Caki2 (cell line): ENCODE data around the gene KRTAP10-3. TPM values are rescaled to one million over a fixed set of nuclear protein-coding genes. Genes with fewer than 3 reads are reported as not detected.

ENCODE experiments used
- DNase-seq: peaks from one replicate; pipeline ENCODE4 v3.0.0-alpha.2; 2015; ENCODE audit warnings: low read depth
- in situ Hi-C: cut with HindIII; loops from 2 replicates; pipeline ENCODE4 v1.10.0; 2016; ENCODE audit warnings: low sequenced_read_pairs, low pct_unique_long_range_greater_than_20kb, mixed read lengths
- total RNA-seq: library from RNA; depleted of rRNA; stranded (reverse); fragments of >200 nt; shearing (Covaris generic); gene quantifications from 2 replicates; pipeline ENCODE4 v1.2.3, GENCODE V29; 2014; ENCODE audit warnings: low replicate concordance

KRTAP10-3 gene
- total RNA-seq, 1 experiment from 2014 or later, result not detected

DNA sequence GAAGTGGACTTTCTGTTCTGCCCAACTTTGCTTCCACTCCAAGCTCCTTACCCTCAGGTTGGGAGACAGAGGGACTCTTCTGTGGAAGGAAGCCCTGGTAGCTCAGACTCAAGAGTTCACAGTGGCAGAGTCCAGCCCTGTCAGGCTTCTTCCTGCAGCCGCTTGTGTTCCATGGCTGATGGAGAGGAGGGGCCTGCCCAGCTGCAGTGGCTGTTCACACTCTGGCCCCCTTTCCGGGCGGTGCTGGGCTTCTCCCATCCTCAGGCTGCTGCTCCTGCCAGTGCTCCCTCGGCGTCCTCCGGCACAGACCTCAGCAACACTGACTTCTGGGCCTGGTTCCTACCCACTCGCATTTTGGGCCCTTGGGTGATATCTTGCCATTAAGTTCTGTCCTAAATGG is 22.6 kb downstream of the KRTAP10-3 start:
- in situ Hi-C loops, result no loop called here
- DNase-seq, result no peak

DNA sequence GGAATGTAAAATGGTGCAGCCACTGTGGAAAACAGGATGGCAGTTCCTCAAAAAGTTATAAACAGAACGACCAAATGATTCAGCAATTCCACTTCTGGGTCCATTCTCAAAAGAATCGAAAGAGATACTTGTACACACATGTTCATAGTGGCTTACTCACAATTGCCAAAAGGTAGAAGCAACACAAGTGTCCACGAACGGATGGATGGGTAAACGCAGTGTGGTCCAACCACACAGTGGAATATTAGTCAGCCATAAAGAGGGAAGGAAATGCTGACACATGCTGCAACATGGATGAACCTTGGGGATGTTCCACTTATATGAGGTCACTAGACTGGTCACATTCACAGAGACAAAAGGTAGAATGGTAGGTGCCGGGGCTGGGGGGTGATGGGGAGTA is 23.9 kb downstream of the KRTAP10-3 start:
- in situ Hi-C loops, result no loop called here
- no peak for DNase-seq

DNA sequence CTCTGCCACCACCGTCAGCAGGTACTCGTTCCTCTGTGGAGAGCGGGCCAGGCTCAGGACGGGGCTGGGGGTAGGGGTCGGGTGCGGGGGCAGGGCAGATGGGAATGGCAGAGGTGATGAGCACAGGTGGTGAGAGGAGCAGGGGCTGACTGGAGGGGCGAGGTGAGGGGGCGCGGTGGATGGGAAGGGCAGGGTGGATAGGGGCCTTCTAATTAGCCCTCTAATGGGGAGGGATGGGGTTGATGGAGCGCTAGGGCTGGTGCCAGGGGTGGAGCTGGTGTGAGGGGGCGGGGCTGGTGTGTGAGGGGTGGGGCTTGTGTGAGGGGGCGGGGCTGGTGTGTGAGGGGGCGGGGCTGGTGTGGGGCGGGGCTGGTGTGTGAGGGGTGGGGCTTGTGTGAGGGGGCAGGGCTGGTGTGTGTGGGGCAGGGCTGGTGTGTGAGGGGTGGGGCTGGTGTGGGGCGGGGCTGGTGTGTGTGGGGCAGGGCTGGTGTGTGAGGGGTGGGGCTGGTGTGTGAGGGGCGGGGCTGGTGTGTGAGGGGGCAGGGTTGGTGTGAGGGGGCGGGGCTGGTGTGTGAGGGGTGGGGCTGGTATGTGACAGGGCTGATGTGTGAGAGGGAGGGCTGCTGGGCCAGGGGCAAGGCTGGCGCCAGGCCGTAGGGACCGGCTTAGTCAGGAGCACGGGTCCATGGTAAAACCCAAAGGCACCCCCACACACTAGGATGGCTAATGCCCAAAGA is 24.5 kb downstream of the KRTAP10-3 start:
- DNase-seq, result no peak
- in situ Hi-C loops, result no loop called here

DNA sequence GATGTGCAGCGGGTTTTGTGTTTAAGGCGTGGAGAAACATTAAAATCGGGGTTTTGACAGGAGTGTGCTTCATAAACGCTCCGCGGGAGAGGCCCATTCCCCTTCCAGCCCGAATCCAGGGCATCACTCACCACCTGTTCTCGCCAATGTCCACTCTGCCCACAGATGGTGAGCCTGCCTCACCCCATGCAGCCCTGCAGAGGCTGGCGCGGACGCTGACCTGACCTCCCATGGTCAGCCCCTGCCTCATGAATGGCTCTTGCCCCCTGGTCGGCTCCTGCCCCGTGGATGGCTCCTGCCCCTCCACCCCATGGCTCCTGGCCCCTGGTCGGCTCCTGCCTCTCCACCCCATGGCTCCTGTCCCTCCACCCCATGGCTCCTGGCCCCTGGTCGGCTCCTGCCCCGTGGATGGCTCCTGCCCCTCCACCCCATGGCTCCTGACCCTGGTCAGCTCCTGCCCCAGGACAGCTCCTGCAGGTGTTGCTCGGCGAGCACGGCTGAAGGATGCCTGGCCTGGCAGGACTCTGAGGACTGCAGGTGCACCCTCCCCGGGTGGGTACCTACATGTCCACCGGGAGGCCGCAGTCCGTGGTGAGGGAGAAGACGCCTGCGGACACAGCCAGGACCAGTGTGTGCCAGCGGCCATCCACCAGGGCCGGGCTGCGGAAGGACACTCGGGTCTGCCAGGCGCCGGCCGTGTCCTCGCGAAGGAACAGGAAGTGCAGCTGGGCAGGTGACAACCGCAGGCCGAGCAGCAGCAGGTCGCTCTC is 25.3 kb downstream of the KRTAP10-3 start:
- in situ Hi-C loops, result no loop called here
- no peak for DNase-seq

DNA sequence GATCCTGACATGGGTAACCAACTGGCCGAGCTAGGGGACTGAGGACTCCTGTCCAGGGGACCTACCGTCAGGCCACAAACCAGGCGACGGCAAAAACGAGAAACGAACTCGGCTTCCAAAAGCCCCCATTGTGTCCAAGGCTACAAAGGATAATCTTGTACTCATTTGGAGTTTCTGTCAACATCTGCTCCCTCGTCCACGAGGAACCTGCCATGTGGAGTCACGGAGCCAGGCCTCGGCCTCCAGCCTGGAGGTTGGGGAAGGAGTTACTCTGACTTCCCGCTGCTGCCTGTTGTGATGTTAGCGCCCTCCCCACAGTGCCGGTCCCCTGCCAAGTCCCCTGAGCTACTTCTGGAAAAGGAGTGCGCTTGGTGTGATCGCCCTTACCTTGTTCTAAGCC is 25.9 kb downstream of the KRTAP10-3 start:
- no peak for DNase-seq
- in situ Hi-C loops, result no loop called here

DNA sequence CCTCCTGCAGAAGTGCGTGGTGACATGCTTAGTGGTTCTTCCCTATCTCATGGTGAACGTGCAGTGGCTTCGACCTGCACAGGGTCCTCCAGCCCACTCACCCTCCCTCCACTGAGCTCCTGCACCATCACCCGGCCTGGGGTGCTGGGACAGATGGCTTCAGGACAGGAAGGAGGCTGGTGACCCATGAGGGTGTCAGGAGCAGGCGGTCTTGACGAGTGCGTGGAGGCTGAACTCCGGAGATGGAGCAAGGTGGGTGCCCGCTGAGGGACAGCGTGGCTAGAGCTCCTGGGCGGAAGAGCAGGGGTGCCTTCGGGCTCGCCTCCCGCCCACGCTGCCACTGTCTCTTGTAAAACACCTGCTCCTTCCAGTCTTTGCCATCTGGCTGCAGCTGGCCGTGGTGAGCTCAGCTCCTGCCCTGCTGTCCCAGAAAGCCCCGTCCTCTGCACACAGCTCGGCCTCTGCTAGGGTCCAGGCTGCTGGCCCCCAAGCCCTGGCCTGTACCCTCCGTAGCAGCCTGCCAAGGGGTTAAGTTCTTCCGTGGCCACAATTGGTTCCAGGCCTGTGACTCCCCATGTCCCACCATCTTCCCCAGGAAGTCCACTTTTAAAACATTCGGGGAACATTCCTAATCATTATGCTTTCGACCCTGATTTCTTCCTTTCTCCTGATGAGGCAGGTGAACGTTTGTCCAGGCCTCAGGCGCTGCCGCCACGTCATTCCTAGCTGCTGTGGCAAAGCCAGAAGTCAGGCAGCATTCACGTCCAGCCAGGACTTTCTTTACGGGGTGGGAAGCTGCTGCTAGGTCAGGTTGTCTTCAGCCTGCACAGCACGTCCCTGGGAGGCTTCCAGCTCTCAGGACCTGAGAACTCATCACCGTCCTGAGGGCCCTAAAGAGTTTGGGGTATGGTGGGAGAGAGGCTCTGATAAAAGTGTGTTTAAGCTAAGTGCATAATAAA is 26.7 kb downstream of the KRTAP10-3 start:
- DNase-seq, result no peak
- in situ Hi-C loops, result no loop called here

DNA sequence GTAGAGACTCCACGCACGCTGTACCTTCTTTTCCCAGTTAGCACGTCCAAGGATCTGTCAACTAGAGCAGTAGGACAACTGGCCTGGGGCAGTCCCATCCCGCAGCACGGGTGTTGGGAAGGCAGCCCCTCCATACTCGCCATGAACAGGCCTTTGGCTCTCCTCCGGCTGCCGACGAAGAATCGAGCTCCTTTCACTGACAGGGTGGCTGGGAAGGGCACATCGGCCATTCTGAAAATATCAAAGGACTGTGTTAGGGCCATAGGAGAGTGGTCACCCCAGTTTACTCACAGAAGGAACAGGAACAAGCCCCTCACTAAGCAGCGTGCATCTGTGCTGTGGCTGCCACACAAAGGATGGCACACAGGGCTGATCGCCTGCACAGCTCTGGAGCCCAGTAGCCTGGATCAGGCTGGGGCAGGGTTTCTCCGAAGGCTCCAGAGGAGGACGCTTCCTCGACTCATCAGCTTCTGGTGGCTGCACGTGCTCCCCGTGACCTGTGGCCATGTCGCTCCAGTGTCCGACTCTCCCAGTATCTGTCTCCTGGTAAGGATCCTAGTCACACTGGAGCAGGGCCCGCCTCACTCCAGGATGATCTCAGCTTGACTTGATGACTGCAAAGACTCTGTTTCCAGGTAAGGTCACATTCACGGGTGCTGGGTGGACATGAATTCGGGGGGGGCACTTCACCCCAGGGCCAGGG is 27.5 kb downstream of the KRTAP10-3 start:
- no peak for DNase-seq
- in situ Hi-C loops, result no loop called here

DNA sequence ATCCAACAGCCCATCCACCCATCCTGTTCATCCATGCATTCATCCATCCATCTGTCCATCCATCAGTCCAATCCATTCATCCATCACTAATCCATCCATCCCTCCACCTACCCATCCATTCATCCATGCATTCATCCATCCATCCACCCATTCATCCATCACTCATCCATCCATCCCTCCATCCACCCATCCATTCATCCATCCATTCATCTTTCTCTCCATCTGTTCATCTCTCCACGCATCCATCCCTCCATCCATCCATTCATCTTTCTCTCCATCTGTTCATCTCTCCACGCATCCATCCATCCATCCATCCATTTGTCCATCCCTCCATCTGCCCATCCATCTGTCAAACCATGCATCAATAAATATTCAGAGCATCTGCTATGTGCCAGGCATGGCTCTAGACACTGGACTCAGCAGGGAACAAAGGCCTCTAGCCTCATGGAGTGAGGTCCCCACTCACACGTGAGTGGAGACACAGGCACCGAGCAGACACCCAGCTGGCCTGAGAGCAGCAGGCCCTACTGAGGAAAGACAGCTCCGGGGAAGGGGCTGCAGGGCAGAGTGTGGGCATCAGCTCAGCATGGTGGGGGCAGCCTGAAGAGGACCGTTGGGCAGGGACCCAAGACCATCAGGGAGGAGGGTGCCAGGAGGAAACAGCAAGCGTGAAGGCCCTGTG is 28.2 kb downstream of the KRTAP10-3 start:
- no peak for DNase-seq
- in situ Hi-C loops, result no loop called here

DNA sequence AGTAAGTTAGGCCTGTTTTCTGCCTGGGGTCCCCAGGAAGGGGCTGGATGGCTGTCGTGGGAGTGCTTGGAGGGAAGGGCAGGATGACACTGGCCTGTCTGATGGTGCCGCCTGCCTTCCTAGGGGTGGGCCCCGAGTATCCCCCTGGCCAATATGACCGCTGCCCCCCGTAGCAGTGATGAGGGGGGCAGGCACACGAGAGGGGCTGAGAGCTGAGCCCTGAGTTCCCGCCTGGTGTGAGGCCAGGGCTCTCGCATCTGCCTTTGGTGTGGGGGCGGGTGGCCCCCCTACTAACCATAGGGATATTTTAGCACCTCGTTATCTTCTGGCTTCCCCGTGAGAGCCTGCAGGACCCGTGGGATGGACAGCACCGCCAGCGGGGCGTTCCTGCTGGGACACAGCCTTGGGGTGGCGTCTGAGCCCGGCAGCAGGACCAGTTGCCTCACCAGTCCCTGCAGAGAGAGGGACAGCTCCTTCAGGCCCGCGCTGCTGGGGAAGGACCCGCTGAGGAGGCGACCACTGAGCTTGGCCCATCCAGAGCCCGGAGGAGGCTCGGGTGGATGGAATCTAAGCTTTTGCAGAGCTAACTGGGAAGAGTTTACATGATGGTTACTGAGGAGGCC is 29.0 kb downstream of the KRTAP10-3 start:
- in situ Hi-C loops, result no loop called here
- DNase-seq, result no peak

DNA sequence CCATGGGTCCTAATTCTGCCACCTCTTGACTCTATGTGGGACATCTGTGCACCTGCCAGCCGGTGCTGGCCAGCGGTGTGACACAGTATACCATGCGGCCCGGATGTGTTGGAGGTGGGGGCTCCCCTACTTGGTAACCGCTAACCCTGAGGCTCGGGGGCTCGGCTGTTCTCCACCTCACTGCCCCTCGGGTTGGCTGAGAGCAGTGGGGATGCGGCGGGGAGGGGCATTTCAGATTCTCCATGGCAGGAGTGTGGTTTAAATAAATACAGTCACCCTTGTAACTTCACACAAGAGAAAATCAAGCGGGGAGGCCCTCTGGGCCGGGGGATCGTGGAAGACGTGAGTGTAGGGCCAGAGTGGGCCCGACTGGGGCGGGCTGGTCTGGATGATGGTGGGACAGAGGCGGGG is 29.6 kb downstream of the KRTAP10-3 start:
- no peak for DNase-seq
- in situ Hi-C loops, result no loop called here

DNA sequence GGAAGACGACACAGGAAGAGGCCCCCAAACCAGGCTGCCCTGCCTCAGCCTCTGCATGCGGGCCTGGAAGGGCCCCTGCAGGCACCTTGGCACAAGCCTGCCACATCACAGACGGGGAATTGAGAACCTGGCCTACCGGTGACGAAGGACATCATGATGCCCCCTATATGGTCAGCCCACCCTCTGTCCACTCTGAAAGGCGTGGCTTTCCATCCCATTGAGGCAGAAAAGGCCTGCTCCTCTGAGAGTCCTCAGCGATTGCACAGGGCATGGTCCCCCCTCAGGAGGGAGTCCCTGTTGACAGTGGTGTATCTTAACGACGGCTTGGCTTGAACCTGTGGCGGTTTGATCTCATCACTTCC is 30.0 kb downstream of the KRTAP10-3 start:
- no peak for DNase-seq
- in situ Hi-C loops, result no loop called here

DNA sequence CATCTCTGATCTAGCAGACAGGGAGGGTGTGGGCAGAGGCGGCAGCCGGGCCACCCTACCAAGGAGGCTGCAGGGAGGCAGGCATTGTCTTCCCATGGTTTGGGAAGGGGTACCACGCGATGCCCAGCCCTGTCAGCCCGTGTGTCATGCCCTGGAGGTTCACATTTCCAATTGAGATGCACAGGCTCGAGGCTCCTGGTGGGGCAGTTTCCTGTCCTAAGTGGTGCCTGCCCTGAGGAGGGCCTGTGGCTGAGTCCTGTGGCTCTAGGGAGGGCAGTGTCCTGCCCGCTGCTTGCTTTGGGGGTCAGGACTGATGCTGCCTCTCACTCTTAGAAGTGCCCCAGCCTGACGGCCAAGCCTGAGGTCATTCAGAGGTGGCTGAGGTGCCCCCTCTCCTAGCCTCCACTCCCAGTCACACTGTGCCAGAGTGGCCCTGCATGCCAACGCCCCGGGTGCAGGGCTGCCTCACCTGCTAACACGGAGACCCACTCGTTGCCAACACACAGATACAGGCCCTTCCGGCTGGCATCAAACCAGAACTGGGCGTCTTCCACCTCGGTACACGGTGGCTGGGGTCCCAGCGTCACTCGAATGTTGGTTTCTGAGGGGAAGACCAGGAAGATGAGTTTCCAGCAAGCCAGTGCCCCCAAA is 30.5 kb downstream of the KRTAP10-3 start:
- no peak for DNase-seq
- in situ Hi-C loops, result no loop called here

DNA sequence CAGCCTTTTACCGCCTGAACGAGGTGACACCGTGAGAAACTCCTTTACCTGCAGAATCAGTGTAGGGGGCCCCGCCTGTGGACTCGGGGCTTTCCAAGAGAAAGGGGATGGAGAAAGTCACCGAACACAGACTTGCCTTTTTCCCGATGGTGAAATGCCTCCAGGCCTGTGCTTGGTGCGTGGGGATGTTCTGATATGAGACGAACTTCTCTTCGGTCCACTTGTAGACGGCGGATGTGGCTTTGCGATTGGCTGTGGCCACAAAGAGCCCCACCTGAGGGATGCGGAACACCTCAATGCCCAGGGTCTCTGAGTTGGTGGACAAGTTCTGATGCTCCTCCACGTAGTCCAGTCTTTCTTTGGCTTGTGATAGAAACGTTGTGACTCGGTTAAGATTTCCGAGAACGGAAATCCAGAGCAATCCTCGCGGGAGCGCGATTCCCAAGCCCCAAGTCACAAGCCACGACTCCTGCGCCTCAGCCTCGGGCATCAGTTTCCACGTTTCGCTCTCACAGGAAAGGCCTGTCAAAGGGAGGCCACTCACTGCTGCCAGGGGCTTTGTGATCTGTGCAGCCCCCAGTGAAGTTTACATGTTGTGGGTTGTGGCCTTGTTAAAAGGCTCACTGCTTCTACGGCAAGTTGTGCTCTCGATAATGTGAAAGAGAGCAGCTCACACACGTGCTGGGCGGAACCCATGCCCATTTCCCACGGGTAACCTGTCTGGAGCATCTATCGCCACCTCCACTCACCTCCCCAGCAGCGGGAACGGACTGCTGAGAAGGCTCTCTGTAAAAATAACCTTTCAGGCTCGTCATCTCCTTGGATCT is 31.2 kb downstream of the KRTAP10-3 start:
- in situ Hi-C loops, result no loop called here
- no peak for DNase-seq

DNA sequence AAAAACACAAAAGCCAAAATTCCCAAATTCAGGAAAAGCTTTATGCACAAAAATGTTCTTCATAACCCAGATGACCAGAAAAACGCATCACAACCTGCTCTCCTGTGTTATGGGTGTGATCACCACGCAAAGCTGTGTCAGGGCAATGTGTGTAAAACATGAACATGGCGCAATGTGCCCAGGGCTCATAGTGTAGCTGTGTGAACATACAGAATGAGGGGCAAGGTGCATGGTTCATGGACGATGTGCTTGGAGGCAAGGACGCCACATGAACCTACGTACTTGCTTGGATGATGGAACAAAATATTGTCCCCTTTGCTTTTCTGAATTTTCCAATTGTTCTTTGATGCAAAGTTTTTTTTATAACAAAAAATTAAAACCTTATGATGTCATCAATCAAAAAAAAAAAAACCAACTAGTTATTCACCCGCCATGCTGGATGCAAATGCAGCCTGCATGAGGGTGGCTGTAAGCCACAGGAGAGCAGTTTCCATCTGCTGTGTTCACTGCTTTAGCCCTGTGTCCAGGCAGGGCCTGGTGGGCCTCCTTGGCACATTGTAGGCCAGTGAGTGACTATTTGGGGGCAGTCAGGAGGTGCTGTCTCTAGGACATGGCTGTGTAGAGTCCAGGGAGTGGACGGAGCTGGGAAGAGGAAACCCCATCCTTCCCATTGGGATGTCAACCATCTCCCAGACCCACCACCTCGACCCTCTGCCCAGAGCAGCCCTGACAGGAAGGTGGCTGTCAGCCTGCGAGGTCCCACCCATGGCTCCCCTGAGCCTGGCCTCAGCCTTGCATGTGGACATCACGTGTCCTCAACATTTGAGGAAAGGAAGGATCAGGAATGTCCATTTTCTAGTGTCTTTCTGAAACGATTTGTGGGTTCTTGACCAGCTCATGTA is 32.2 kb downstream of the KRTAP10-3 start:
- in situ Hi-C loops, result no loop called here
- no peak for DNase-seq

DNA sequence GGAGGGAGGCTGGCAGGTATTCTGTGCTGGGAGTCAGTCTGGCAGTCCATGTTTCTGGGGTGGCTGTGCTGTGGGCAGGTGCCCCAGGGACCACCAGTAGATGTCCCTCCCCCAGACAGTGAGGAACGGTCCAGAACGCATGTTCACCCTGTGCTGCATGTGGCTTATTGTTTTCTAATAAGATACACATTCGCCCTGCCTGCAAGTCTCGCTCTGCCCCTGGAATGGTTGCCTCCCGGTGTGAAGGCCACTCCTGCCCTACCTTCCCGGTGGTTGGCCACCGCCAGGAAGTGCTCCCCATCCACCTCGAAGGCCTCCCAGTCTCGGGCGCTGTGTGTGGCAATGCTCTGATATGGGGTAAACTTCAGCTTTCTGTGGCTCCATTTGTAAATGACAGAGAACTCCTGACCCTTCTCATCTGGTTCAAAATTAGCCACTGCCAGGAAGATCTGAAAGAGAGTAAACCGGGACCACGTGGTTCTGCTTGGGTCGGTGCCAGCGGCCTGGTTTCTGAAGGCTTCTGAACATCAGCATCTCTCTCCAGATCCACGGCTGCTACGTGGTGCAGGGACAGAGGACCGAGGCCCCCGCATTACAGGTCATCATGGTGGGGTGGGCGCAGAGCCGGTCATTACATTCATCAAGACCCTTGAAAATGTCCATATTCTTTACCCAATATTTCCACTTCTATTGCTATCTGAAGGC is 33.1 kb downstream of the KRTAP10-3 start:
- in situ Hi-C loops, result no loop called here
- DNase-seq, result no peak
